Measurements from ENCODE around the gene ACOT7. TPM values are rescaled to one million over a fixed set of nuclear protein-coding genes. Genes with fewer than 3 reads are reported as not detected.

Gene ACOT7
- total and polyA plus RNA-seq, 2 experiments from 2014 or later: 20.3 to 39.9 TPM

- no peak overlapping the region for H3K4me3 ChIP-seq
- H4K20me1 ChIP-seq (ENCODE audit: insufficient read depth, poor library complexity, severe bottlenecking): no peaks in the 10 kb centered on the region
- no peak overlapping the region for H3K27ac ChIP-seq
- H3K9me2 ChIP-seq (replicated peaks; ENCODE audit: insufficient read depth): no peaks in the 10 kb centered on the region
- no peak for DNase-seq (ENCODE audit: low spot score)
- peaks cover 94% of the 10 kb centered on the region for H3K27me3 ChIP-seq
- no peak for TF ChIP-seq EZH2phosphoT487 (IDR thresholded peaks at IDR 0.05; ENCODE audit: low read depth, severe bottlenecking, unreplicated experiment)
- no peak for TF ChIP-seq EZH2 (IDR thresholded peaks at IDR 0.05; ENCODE audit: borderline replicate concordance)
- TF ChIP-seq CTCF (IDR thresholded peaks at IDR 0.05; ENCODE audit: poor library complexity): no peak
- no peak overlapping the region for H3K4me2 ChIP-seq
- no peak overlapping the region for H2AFZ ChIP-seq
- 58% methylated on average over 4 of the region's 4 CpGs for WGBS (ENCODE audit: low lambda C conversion rate, missing lambda C conversion rate)
- H3K79me2 ChIP-seq: no peaks in the 10 kb centered on the region
- no peaks in the 10 kb centered on the region for H3K9me3 ChIP-seq (ENCODE audit: low read depth)
- no peaks in the 10 kb centered on the region for H3K36me3 ChIP-seq (replicated peaks; ENCODE audit: insufficient read depth, low read depth)
- H3K4me1 ChIP-seq (ENCODE audit: insufficient read depth): peaks cover 24% of the 10 kb centered on the region
Measured at GRCh38 chr1:6421266-6421665, 27.7 kb upstream of the ACOT7 start.

GRCh38 chr1:6420454-6421042, 27.0 kb upstream of the ACOT7 start:
- Histone ChIP-seq H3K9me3 (ENCODE audit: low read depth) (no peaks in the 10 kb centered on the region), H3K4me1 (ENCODE audit: insufficient read depth) (peaks cover 24% of the 10 kb centered on the region), H4K20me1 (ENCODE audit: insufficient read depth, poor library complexity, severe bottlenecking) (no peaks in the 10 kb centered on the region), H3K27me3 (peaks cover 90% of the 10 kb centered on the region), H3K79me2 (no peaks in the 10 kb centered on the region), H3K27ac (no peak overlapping the region), H3K9me2 (replicated peaks; ENCODE audit: insufficient read depth) (no peaks in the 10 kb centered on the region), H3K4me3 (no peak overlapping the region), H3K36me3 (replicated peaks; ENCODE audit: insufficient read depth, low read depth) (no peaks in the 10 kb centered on the region), H3K4me2 (peak overlapping the region; percentile 88), H2AFZ (no peak overlapping the region)
- DNase-seq (ENCODE audit: low spot score): no peak
- TF ChIP-seq EZH2 (IDR thresholded peaks at IDR 0.05; ENCODE audit: borderline replicate concordance) (peak; percentile 53), EZH2phosphoT487 (IDR thresholded peaks at IDR 0.05; ENCODE audit: low read depth, severe bottlenecking, unreplicated experiment) (no peak)
- 17% methylated on average over 34 of the region's 44 CpGs for WGBS (ENCODE audit: low lambda C conversion rate, missing lambda C conversion rate)

- H3K79me2 ChIP-seq: no peaks in the 10 kb centered on the region
- peak; percentile 48 for DNase-seq (ENCODE audit: low spot score)
- no peak within 1 kb of the TSS for H3K27ac ChIP-seq
- H3K4me2 ChIP-seq: peak within 1 kb of the TSS; percentile 88
- H3K36me3 ChIP-seq (replicated peaks; ENCODE audit: insufficient read depth, low read depth): no peaks in the 10 kb centered on the region
- peaks cover 27% of the 10 kb centered on the region for H3K4me1 ChIP-seq (ENCODE audit: insufficient read depth)
- peak within 1 kb of the TSS; percentile 56 for H2AFZ ChIP-seq
- WGBS (ENCODE audit: low lambda C conversion rate, missing lambda C conversion rate): 3% methylated on average over 38 of the region's 62 CpGs
- no peaks in the 10 kb centered on the region for H3K9me3 ChIP-seq (ENCODE audit: low read depth)
- H3K4me3 ChIP-seq: peak within 1 kb of the TSS; percentile 10
- H3K9me2 ChIP-seq (replicated peaks; ENCODE audit: insufficient read depth): no peaks in the 10 kb centered on the region
- TF ChIP-seq CTCF (IDR thresholded peaks at IDR 0.05; ENCODE audit: poor library complexity) (no peak), EZH2 (IDR thresholded peaks at IDR 0.05; ENCODE audit: borderline replicate concordance) (peak; percentile 76), EZH2phosphoT487 (IDR thresholded peaks at IDR 0.05; ENCODE audit: low read depth, severe bottlenecking, unreplicated experiment) (peak; percentile 53)
- H3K27me3 ChIP-seq: peaks cover 84% of the 10 kb centered on the region
- H4K20me1 ChIP-seq (ENCODE audit: insufficient read depth, poor library complexity, severe bottlenecking): no peaks in the 10 kb centered on the region
Measured at GRCh38 chr1:6419804-6420453, 26.4 kb upstream of the ACOT7 start, which contains the start of gene HES2. TSS of gene HES2 (minus strand) at chr1:6419919. CDS start at chr1:6419820, 99 bp downstream.

GRCh38 chr1:6419397-6419803, 25.8 kb upstream of the ACOT7 start:
- WGBS (ENCODE audit: low lambda C conversion rate, missing lambda C conversion rate): 2% methylated on average over 17 of the region's 48 CpGs
- no peaks in the 10 kb centered on the region for H4K20me1 ChIP-seq (ENCODE audit: insufficient read depth, poor library complexity, severe bottlenecking)
- DNase-seq (ENCODE audit: low spot score): peak; percentile 48
- peak overlapping the region; percentile 88 for H3K4me2 ChIP-seq
- peak overlapping the region; percentile 56 for H2AFZ ChIP-seq
- H3K27me3 ChIP-seq: peaks cover 86% of the 10 kb centered on the region
- H3K9me3 ChIP-seq (ENCODE audit: low read depth): no peaks in the 10 kb centered on the region
- no peaks in the 10 kb centered on the region for H3K36me3 ChIP-seq (replicated peaks; ENCODE audit: insufficient read depth, low read depth)
- no peak for TF ChIP-seq CTCF (IDR thresholded peaks at IDR 0.05; ENCODE audit: poor library complexity)
- peak; percentile 28 for TF ChIP-seq EZH2phosphoT487 (IDR thresholded peaks at IDR 0.05; ENCODE audit: low read depth, severe bottlenecking, unreplicated experiment)
- H3K9me2 ChIP-seq (replicated peaks; ENCODE audit: insufficient read depth): no peaks in the 10 kb centered on the region
- H3K4me1 ChIP-seq (ENCODE audit: insufficient read depth): peaks cover 32% of the 10 kb centered on the region
- peak overlapping the region; percentile 10 for H3K4me3 ChIP-seq
- no peaks in the 10 kb centered on the region for H3K79me2 ChIP-seq
- no peak overlapping the region for H3K27ac ChIP-seq
